Astrocyte (in vitro differentiated cells and primary cell): ENCODE data around the gene KIAA0232. TPM values are rescaled to one million over a fixed set of nuclear protein-coding genes. Genes with fewer than 3 reads are reported as not detected.
A peak's percentile ranks its signal among the peaks of the same experiment; 100 is the strongest.

Source experiments
- DNase-seq: peaks from one replicate; pipeline ENCODE4 v3.0.0-alpha.2; 2010; ENCODE audit warnings: low read depth
- FAIRE-seq: peaks from 2 replicates; lab custom pipeline; 2011; peaks lifted over from hg19 to GRCh38; lab: Jason Lieb, UNC
- H2AFZ ChIP-seq: 2 replicates; pipeline ENCODE4 v1.6.0; 2012; ENCODE audit warnings: low read depth, low read length, inconsistent platforms
- H3K27ac ChIP-seq: 2 replicates; pipeline ENCODE4 v1.5.1; 2011; ENCODE audit warnings: low read depth, low read length, inconsistent platforms
- H3K27me3 ChIP-seq: 2 replicates; pipeline ENCODE4 v1.6.0; 2011; ENCODE audit warnings: low read length, inconsistent platforms; ENCODE audit not compliant: insufficient read depth
- H3K36me3 ChIP-seq: 2 replicates; pipeline ENCODE4 v1.5.1; 2011; ENCODE audit warnings: low read length, inconsistent platforms; ENCODE audit not compliant: insufficient read depth
- H3K4me1 ChIP-seq: 2 replicates; pipeline ENCODE4 v1.5.1; 2011; ENCODE audit warnings: low read length, inconsistent platforms; ENCODE audit not compliant: insufficient read depth
- H3K4me2 ChIP-seq: 2 replicates; pipeline ENCODE4 v1.6.0; 2012; ENCODE audit warnings: low read length, inconsistent platforms
- H3K4me3 ChIP-seq: 2 replicates; pipeline ENCODE4 v1.5.1; 2011; ENCODE audit warnings: low read depth, mild to moderate bottlenecking, low read length, inconsistent platforms; ENCODE audit not compliant: insufficient read depth
- H3K79me2 ChIP-seq: 2 replicates; pipeline ENCODE4 v1.6.0; 2012; ENCODE audit warnings: mild to moderate bottlenecking, low read length, inconsistent platforms; ENCODE audit not compliant: insufficient read depth
- H3K9ac ChIP-seq: 2 replicates; pipeline ENCODE4 v1.6.0; 2012; ENCODE audit warnings: mild to moderate bottlenecking, low read length, inconsistent platforms
- H3K9me3 ChIP-seq: 2 replicates; pipeline ENCODE4 v1.5.1; 2012; ENCODE audit warnings: low read depth, mild to moderate bottlenecking, low read length, inconsistent platforms; ENCODE audit not compliant: insufficient read depth
- H4K20me1 ChIP-seq: 2 replicates; pipeline ENCODE4 v1.6.0; 2012; ENCODE audit warnings: low read length, inconsistent platforms; ENCODE audit not compliant: insufficient read depth
- H3K27ac Mint-ChIP-seq: one replicate; pipeline ENCODE4 v1.8.0; 2021; ENCODE audit warnings: mild to moderate bottlenecking, mixed read lengths; ENCODE audit not compliant: unreplicated experiment
- H3K27me3 Mint-ChIP-seq: one replicate; pipeline ENCODE4 v1.8.0; 2021; ENCODE audit warnings: low read depth, mixed read lengths; ENCODE audit not compliant: unreplicated experiment
- H3K36me3 Mint-ChIP-seq: one replicate; pipeline ENCODE4 v1.8.0; 2021; ENCODE audit warnings: low read depth, mixed read lengths; ENCODE audit not compliant: unreplicated experiment
- H3K4me1 Mint-ChIP-seq: one replicate; pipeline ENCODE4 v1.8.0; 2021; ENCODE audit warnings: low read depth, mixed read lengths; ENCODE audit not compliant: unreplicated experiment
- H3K4me3 Mint-ChIP-seq: one replicate; pipeline ENCODE4 v1.8.0; 2021; ENCODE audit warnings: mild to moderate bottlenecking, moderate library complexity, mixed read lengths; ENCODE audit not compliant: unreplicated experiment
- H3K9me3 Mint-ChIP-seq: one replicate; pipeline ENCODE4 v1.8.0; 2021; ENCODE audit warnings: mild to moderate bottlenecking, mixed read lengths; ENCODE audit not compliant: unreplicated experiment
- CTCF ChIP-seq: IDR thresholded peaks from 2 replicates; pipeline ENCODE4 v1.5.1; 2011; ENCODE audit warnings: low read depth, mild to moderate bottlenecking, inconsistent platforms, low read length, moderate library complexity; ENCODE audit not compliant: insufficient read depth
- EZH2 ChIP-seq: IDR thresholded peaks from 2 replicates; pipeline ENCODE4 v1.6.1; 2012; ENCODE audit warnings: mild to moderate bottlenecking, low read length, inconsistent platforms; ENCODE audit not compliant: insufficient read depth
- total RNA-seq: library from RNA; stranded (reverse); gene quantifications from 2 replicates; pipeline ENCODE4 v1.2.1, GENCODE V29; 2021

The KIAA0232 gene
- total RNA-seq, 1 donor from 2014 or later, result 27.6 TPM

- H3K4me3 Mint-ChIP-seq, result no peak overlapping the region
- no peaks in the 10 kb centered on the region for H3K27me3 Mint-ChIP-seq
- no peak for TF ChIP-seq CTCF
- no peak for TF ChIP-seq EZH2
- Histone ChIP-seq H4K20me1 (peaks cover under 1% of the 10 kb centered on the region), H3K4me1 (peaks cover 5% of the 10 kb centered on the region), H3K4me2 (no peak overlapping the region), H3K27ac (no peak overlapping the region), H2AFZ (no peak overlapping the region), H3K9me3 (no peaks in the 10 kb centered on the region), H3K9ac (no peak overlapping the region), H3K36me3 (peaks cover 35% of the 10 kb centered on the region), H3K79me2 (peaks cover 2% of the 10 kb centered on the region), H3K4me3 (no peak overlapping the region), H3K27me3 (no peaks in the 10 kb centered on the region)
- H3K27ac Mint-ChIP-seq, result no peak overlapping the region
- H3K36me3 Mint-ChIP-seq, result peaks cover 23% of the 10 kb centered on the region
- H3K4me1 Mint-ChIP-seq, result peaks cover 16% of the 10 kb centered on the region
- no peaks in the 10 kb centered on the region for H3K9me3 Mint-ChIP-seq
- FAIRE-seq (no peak), DNase-seq (no peak)
Observed at GRCh38 chr4:6859543-6859942, 77.0 kb downstream of the KIAA0232 start.

GRCh38 chr4:6868386-6868785 is 85.9 kb downstream of the KIAA0232 start:
- H3K27ac Mint-ChIP-seq, result peak overlapping the region; percentile 50
- no peaks in the 10 kb centered on the region for H3K4me1 Mint-ChIP-seq
- H3K4me3 Mint-ChIP-seq, result no peak overlapping the region
- peaks cover 16% of the 10 kb centered on the region for H3K36me3 Mint-ChIP-seq
- H3K4me1 ChIP-seq, result no peaks in the 10 kb centered on the region
- H3K4me2 ChIP-seq, result no peak overlapping the region
- H3K4me3 ChIP-seq, result no peak overlapping the region
- H3K27me3 Mint-ChIP-seq, result no peaks in the 10 kb centered on the region
- no peak for TF ChIP-seq CTCF
- no peak overlapping the region for H3K27ac ChIP-seq
- H3K9me3 Mint-ChIP-seq, result no peaks in the 10 kb centered on the region
- FAIRE-seq (no peak), DNase-seq (no peak)
- H3K36me3 ChIP-seq, result peaks cover 6% of the 10 kb centered on the region
- H2AFZ ChIP-seq, result no peak overlapping the region
- H3K9me3 ChIP-seq, result no peaks in the 10 kb centered on the region
- H3K79me2 ChIP-seq, result peaks cover 2% of the 10 kb centered on the region
- H3K9ac ChIP-seq, result no peak overlapping the region
- H3K27me3 ChIP-seq, result no peaks in the 10 kb centered on the region
- peaks cover 8% of the 10 kb centered on the region for H4K20me1 ChIP-seq

GRCh38 chr4:6869944-6870343 is 87.4 kb downstream of the KIAA0232 start:
- no peaks in the 10 kb centered on the region for H3K27me3 Mint-ChIP-seq
- peaks cover 11% of the 10 kb centered on the region for H3K36me3 ChIP-seq
- TF ChIP-seq CTCF (no peak), EZH2 (no peak)
- DNase-seq (no peak), FAIRE-seq (no peak)
- no peak overlapping the region for H3K27ac ChIP-seq
- H3K4me1 ChIP-seq, result no peaks in the 10 kb centered on the region
- no peak overlapping the region for H3K4me3 Mint-ChIP-seq
- no peak overlapping the region for H3K4me3 ChIP-seq
- H3K4me1 Mint-ChIP-seq, result no peaks in the 10 kb centered on the region
- no peak overlapping the region for H3K27ac Mint-ChIP-seq
- H2AFZ ChIP-seq, result no peak overlapping the region
- H3K79me2 ChIP-seq, result peaks cover 2% of the 10 kb centered on the region
- H3K9me3 ChIP-seq, result no peaks in the 10 kb centered on the region
- no peak overlapping the region for H3K4me2 ChIP-seq
- H3K36me3 Mint-ChIP-seq, result peaks cover 12% of the 10 kb centered on the region
- no peaks in the 10 kb centered on the region for H3K9me3 Mint-ChIP-seq
- H4K20me1 ChIP-seq, result peaks cover 21% of the 10 kb centered on the region
- no peak overlapping the region for H3K9ac ChIP-seq
- H3K27me3 ChIP-seq, result no peaks in the 10 kb centered on the region
